SHP77 treated with DMSO at 0.1 percent for 48 hours (cell line): ENCODE data around the gene ZNF674.

Experiments
- DNase-seq: peaks from one replicate; lab custom pipeline; 2025; lab: John Stamatoyannopoulos, UW

The ZNF674 gene

GRCh38 chrX:46545111-46546005, at the start of gene ZNF674:
Gene ZNF674, minus strand, starts transcription at chrX:46545421. Its CDS starts 3,334 bp downstream, at chrX:46542087.
- peak; percentile 52 for DNase-seq

- no peak for DNase-seq
Measured at GRCh38 chrX:46589977-46590723, 44.9 kb upstream of the ZNF674 start.

DNA sequence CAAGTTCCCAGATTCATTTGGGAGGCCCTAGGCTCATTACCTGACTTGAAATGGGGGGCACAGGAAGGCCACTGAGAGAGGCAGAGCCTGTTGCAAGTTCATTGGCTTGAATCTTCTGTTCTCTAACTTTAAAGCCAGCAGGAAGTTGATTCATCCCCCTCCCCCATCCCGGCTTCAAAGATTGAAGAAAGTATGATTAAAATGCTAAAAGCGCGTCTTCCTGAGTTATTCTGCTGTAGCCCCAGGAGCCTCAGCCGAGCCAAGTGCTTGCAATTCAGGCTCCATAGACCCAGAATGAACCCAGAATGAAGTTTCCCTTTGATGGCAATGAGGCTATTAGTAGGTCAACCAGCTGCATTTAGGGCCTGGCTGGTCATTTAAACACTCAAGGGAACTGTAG, 43.0 kb upstream of the ZNF674 start:
- DNase-seq: no peak

DNA sequence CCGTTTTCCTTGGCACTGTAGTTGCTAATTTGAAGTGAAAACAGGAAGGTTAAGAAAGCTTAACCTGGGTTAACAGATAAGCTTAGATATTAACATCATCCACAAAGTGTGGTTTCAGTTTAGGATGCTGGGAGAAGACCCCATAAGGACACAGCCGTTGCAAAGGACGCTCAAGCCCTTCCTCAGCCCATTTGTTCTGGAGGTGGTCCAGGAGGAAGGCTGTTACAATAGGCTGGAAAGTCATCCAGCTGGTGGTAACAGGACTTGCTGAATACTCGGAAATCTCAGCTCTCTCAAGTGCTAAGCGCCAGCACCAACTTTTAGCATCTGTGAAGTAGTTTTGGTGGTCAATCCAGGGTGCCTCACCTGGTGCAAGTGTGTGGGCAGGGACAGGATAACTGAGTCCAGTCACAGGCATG, 42.5 kb upstream of the ZNF674 start:
- DNase-seq: no peak

DNA sequence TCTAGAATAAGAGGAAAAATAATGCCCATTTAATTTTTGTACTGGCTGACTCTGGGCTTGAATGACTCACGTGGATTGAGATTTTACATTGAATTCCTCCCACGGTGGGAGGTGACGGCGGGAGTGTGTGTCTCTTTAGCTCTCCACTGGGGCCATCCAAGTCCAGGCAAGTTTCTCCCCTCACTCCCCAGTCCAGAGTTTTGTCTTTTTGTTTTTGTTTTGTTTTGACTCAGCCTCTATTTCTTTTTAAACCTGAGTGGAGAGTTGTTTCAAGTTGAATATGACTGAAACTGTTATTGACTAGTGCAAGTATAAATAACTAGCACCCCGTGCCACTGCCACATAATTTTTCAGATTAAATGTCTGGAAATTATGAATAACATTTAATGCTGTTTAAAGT, 41.9 kb upstream of the ZNF674 start:
- no peak for DNase-seq

DNA sequence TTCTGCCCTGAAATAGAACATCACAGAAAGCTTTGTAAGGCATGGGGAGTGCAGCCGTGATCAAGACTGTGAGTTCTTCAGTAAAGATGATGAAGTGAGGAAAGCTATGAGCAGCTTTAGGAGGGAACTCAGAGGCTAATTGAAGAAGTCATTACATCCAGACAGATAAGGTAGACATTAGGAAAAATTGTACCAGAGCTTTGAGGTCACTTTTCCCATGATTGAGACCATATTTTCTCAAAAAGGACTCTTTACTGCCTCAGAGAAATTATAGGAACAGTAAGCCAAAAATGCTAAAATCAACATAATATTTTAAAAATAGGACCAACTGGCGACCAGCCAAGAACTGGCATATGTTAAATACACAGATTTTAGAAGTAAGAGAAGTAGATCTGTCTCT, 39.5 kb upstream of the ZNF674 start:
- DNase-seq: no peak

DNA sequence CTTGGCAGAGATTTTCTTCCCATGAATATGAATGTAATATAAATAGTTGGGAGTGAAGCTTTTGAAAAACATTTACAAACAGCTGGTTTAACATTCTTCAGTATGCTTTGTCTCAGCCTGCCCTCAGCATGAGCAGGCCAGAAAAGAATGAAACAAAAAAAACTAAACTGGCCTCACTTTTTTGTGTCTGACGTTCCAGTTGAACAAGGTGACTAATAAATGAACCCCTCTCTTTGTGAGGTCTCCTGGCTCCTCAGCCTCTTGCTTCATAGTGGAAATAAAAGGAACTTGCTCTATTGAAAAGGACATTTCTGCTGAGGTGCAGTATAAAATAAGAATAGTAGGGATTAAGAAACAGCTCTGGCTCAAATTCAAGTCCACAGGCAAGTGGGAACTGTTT, 37.7 kb upstream of the ZNF674 start:
- DNase-seq: no peak

- no peak for DNase-seq
Measured at GRCh38 chrX:46582325-46582724, 37.1 kb upstream of the ZNF674 start.

DNA sequence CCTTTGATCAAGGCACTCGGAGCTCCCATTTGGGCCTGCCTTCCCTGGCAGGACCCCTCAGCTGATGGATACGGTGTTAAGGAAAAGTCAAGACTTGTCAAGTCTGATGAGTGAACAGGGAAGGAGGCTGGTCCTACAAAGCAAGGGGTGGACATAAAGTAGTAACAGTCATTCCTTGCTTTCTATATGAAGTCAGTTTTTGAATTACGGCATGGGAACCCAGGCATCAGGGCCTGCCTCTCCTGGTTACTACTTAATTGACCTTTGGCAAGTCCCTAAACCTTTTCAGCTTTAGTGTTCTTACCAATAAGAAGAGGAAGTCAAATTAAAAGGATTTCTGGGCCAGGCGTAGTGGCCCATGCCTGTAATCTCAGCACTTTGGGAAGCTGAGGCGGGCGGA, 35.4 kb upstream of the ZNF674 start:
- no peak for DNase-seq

DNA sequence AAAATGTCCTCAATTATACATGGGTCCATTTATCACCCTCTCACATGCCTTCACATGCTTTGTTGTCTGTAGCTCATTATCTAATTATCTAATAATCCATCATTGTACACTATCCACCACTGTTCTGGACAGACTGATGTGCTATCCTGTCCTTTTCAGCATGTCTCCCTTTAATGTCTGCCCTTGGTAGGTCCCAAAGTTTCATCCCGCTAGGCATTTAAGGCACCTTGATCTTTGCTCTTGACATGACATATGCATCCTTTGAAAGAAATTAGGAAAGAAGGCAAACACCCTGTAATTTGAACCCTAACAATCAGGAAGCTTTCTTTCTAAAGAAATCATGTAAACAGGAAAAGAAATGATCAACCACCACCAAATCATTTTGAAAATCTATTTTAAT, 34.0 kb upstream of the ZNF674 start:
- no peak for DNase-seq

DNA sequence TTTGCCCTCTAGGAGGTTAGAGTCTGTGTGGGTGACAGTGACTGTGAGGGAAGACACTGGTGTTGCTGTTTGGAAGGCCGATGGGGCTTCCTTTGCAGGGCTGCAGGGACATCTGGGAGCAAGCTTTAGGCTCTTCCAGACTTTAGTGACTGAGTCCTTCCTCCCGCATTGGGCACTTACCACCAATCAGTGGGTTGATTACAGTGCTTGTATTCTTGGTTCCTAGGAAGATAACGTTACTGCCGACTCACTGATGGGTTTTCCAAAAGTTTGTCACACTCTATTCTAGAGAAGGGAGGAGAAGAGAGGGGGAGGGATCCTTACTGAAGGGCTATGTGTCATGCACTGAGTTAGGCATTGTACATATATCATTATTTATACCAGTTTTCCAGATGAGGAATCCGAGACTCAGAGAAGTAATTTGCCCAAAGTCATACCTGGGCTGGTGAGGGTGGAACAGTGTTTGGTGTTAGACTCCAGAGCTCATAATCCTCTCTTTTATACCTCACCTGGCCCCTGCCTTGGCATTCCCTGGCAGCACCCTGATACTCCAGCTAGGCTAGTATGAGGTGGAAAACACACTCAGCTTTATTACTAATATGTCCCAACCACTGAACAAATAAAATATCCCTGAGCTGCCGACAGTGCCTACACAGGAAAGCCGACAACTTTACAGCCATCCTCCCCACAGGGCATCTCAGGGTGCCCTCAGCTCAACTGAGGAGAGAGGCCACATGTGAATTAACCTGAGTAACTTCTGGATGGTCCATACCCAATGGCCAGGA, 32.2 kb upstream of the ZNF674 start:
- no peak for DNase-seq

DNA sequence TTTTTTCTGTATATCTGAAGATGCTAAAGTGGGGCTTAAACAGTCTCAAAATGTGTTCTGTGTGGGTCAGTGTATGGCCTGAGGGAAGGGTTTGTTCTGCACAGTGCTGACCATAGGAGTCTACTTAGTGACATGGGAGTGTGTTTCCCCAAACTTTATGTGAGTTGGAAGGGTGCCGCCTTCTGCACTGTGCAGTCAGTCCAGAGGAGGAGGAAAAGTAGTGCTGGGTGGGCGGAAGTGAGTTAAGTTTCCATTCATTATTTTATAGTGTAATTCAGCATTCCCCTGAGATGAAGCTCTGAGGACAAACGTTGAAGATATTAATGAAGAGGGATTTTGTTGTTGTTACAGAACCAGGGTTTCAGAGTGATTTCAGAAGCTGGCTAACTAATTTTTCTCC, 31.2 kb upstream of the ZNF674 start:
- no peak for DNase-seq

DNA sequence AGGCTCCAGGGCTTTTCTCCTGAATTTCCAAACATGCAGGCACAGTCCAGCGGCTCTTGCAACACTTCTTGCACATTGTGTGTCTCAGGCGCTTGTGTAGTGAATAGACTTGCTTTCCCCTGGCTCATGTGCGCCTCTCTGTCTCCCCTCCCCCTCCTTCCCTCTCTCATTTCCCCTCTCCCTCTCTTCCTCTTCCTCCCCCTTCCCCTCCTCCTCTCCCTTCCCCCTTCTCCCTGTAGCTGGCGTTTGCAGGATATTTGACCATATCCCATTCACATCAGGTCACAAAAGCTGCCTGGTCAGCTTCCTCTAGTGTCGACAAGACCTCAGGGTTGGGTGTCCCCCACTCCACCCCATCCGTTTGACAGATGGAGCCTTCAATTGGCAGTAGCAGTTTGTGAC, 30.8 kb upstream of the ZNF674 start:
- no peak for DNase-seq

DNA sequence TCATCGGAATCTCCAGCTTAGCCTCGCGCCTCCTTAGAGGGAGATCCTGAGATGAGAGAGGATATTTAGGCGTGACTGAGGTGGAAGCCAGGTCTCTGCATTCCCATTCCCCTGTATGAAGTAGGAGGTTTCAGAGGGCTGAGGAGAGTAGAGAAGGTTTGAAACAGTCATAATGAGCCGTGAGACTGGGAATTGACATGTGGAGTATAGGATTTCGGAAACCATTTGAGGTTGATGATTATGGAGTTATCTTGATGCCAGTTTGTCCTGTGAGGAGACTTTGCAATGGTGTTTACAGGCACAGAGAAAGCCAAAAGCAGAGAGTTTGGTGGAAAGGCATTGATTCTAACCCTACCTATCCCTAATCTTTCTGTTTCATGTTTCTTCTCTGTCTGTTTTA, 30.4 kb upstream of the ZNF674 start:
- DNase-seq: no peak

DNA sequence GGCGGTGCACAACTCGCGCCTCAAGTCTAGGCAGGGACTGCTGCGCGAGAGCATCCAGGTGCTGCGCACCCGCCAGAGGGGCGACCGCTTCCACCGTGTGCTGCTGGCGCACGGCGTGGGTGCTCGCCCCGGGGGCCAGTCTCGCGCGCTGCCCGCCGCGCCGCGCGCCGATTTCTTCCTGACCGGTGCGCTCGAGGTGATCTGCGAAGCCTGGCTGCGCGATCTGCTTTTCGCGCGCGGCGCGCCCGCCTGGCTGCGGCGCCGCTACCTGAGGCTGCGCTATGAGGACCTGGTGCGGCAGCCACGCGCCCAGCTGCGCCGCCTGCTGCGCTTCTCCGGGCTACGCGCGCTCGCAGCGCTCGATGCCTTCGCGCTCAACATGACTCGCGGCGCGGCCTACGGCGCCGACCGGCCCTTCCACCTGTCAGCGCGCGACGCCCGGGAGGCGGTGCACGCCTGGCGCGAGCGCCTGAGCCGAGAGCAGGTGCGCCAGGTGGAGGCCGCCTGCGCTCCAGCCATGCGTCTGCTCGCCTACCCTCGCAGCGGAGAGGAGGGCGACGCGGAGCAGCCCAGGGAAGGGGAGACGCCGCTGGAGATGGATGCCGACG, 29.7 kb upstream of the ZNF674 start:
- DNase-seq: no peak

DNA sequence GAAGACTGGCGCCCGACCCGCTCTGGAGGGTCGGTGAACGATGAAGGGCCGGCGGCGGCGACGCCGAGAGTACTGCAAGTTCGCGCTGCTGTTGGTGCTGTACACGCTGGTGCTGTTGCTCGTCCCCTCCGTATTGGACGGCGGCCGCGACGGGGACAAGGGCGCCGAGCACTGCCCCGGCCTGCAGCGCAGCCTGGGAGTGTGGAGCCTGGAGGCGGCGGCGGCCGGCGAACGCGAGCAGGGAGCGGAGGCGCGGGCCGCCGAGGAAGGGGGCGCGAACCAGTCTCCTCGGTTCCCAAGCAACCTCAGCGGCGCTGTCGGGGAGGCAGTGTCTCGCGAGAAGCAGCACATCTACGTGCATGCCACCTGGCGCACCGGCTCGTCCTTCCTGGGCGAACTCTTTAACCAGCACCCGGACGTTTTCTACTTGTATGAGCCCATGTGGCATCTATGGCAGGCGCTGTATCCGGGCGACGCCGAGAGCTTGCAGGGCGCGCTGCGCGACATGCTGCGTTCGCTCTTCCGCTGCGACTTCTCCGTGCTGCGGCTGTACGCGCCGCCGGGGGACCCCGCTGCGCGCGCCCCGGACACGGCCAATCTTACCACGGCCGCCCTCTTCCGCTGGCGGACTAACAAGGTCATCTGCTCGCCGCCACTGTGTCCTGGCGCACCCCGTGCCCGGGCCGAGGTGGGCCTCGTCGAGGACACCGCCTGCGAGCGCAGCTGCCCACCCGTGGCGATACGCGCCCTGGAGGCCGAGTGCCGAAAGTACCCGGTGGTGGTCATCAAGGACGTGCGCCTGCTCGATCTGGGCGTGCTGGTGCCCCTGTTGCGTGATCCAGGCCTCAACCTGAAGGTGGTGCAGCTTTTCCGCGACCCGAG, 28.9 kb upstream of the ZNF674 start:
- DNase-seq: peak; percentile 2

DNA sequence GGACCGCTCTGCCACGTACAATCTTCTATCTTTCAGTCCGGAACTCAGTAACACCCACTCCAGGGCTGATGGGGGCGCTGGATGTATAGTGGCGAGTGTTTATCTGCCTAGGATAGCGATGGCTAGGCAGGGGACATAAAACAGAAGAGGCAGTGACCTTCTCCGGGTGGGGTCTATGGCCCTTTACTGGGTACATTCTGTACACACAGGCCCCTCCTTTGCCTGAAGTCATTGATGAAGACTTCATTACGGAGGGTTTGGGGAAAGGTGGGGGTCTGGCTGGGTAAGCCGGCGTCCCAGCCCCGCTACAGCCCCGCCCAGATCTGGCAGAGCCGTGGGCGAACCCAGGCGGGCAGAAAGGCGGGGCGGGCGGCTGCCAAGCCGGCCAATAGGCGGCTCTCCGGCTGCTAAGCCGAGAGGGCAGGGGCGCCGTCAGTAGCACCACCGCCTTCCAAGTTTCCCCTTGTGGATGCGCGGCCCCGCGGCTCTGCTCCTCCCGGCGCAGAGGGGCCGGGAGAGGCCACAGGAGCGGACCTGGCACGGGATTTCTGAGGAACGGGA, 28.2 kb upstream of the ZNF674 start, which contains the start of gene CHST7:
Gene CHST7 (plus strand): TSS at position 435 of the 561 bp plus-strand sequence. CDS start 167 bp downstream, outside the sequence.
- peak; percentile 44 for DNase-seq

DNA sequence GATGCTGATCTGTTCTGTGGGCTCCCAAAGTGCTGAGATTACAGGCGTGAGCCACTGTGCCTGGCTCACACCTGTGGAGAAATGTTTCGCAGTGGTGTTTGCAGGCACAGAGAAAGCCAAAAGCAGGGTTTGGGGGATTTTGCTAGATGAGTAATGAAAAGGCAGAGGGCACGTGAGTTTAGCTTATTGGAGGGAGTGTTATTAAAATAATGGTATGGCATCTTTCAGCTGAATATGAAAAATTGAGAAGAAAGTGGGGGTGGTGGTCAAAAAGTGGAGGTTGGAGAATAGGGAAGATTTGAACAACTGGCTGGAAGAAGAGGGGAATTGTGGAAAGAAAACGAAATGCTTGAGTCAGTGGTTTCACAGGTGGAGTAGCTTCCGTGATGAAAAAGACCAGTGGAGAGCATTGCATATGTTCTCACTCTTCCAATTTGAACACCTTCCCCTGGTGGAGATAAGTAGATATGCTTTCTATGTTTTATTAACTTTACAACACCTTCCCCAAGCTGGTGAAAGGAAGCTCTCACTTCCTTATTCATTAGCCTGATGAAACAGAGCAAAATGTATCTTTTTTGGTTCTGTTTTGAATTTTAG, 27.2 kb upstream of the ZNF674 start:
- no peak for DNase-seq

- no peak for DNase-seq
Measured at GRCh38 chrX:46571423-46572339, 26.5 kb upstream of the ZNF674 start.
